H9 (cell line): ENCODE data around the gene TEAD1. TPM values are rescaled to one million over a fixed set of nuclear protein-coding genes. Genes with fewer than 3 reads are reported as not detected.

Experiments
- DNase-seq: peaks from one replicate; pipeline ENCODE4 v3.0.0-alpha.2; 2017
- H2AFZ ChIP-seq: one replicate; pipeline ENCODE4 v1.6.1; 2013; ENCODE audit warnings: mild to moderate bottlenecking, low read length, control low read depth, moderate library complexity
- H2AK5ac ChIP-seq: 2 replicates; pipeline ENCODE4 v1.6.1; 2013; ENCODE audit warnings: low read length, control low read depth, mixed read lengths; ENCODE audit not compliant: insufficient read length
- H2BK120ac ChIP-seq: one replicate; pipeline ENCODE4 v1.6.1; 2013; ENCODE audit warnings: low read depth, mild to moderate bottlenecking, low read length, control low read depth, inconsistent platforms; ENCODE audit not compliant: poor library complexity, severe bottlenecking
- H2BK12ac ChIP-seq: 2 replicates; pipeline ENCODE4 v1.6.1; 2013; ENCODE audit warnings: low read length, control low read depth, mixed read lengths, low read depth; ENCODE audit not compliant: insufficient read length
- H2BK15ac ChIP-seq: 2 replicates; pipeline ENCODE4 v1.6.1; 2013; ENCODE audit warnings: low read depth, low read length, control low read depth
- H2BK20ac ChIP-seq: one replicate; pipeline ENCODE4 v1.6.1; 2013; ENCODE audit warnings: low read depth, mild to moderate bottlenecking, low read length, control low read depth, inconsistent platforms; ENCODE audit not compliant: poor library complexity, severe bottlenecking
- H2BK5ac ChIP-seq: 2 replicates; pipeline ENCODE4 v1.6.1; 2013; ENCODE audit warnings: low read length, control low read depth, mixed read lengths; ENCODE audit not compliant: insufficient read length
- H3K14ac ChIP-seq: 2 replicates; pipeline ENCODE4 v1.6.1; 2013; ENCODE audit warnings: low read length, control low read depth; ENCODE audit not compliant: insufficient read depth
- H3K18ac ChIP-seq: 2 replicates; pipeline ENCODE4 v1.6.1; 2013; ENCODE audit warnings: low read depth, mild to moderate bottlenecking, mixed read lengths, low read length, control low read depth; ENCODE audit not compliant: insufficient read length
- H3K23ac ChIP-seq: 2 replicates; pipeline ENCODE4 v1.6.1; 2013; ENCODE audit warnings: low read length, control low read depth, mixed read lengths, low read depth; ENCODE audit not compliant: insufficient read length
- H3K23me2 ChIP-seq: 2 replicates; pipeline ENCODE4 v1.6.1; 2013; ENCODE audit warnings: low read depth, mild to moderate bottlenecking, mixed read lengths, low read length, control low read depth; ENCODE audit not compliant: insufficient read length, poor library complexity, severe bottlenecking
- H3K27ac ChIP-seq: 2 replicates; pipeline ENCODE4 v1.5.1; 2013; ENCODE audit warnings: low read length, control low read depth, mixed read lengths, low read depth; ENCODE audit not compliant: insufficient read length
- H3K27me3 ChIP-seq: 2 replicates; pipeline ENCODE4 v1.6.1; 2013; ENCODE audit warnings: low read length, control low read depth, inconsistent platforms; ENCODE audit not compliant: insufficient read depth
- H3K4ac ChIP-seq: 2 replicates; pipeline ENCODE4 v1.6.1; 2013; ENCODE audit warnings: low read depth, mild to moderate bottlenecking, control low read depth, inconsistent platforms, low read length, moderate library complexity
- H3K4me1 ChIP-seq: 2 replicates; pipeline ENCODE4 v1.6.1; 2013; ENCODE audit warnings: low read length, control low read depth, inconsistent platforms; ENCODE audit not compliant: insufficient read depth
- H3K4me2 ChIP-seq: 2 replicates; pipeline ENCODE4 v1.6.1; 2013; ENCODE audit warnings: low read length, control low read depth, mixed read lengths; ENCODE audit not compliant: insufficient read length, insufficient read depth
- H3K56ac ChIP-seq: 2 replicates; pipeline ENCODE4 v1.6.1; 2013; ENCODE audit warnings: low read depth, mild to moderate bottlenecking, mixed read lengths, low read length, control low read depth; ENCODE audit not compliant: insufficient read length
- H3K79me1 ChIP-seq: 2 replicates; pipeline ENCODE4 v1.6.1; 2013; ENCODE audit warnings: low read depth, mild to moderate bottlenecking, moderate library complexity, low read length, control low read depth, inconsistent platforms; ENCODE audit not compliant: insufficient read depth, poor library complexity, severe bottlenecking
- H3K79me2 ChIP-seq: 2 replicates; pipeline ENCODE4 v1.6.1; 2013; ENCODE audit warnings: low read length, control low read depth, inconsistent platforms; ENCODE audit not compliant: insufficient read depth
- H3K9ac ChIP-seq: 2 replicates; pipeline ENCODE4 v1.6.1; 2013; ENCODE audit warnings: low read length, control low read depth, mixed read lengths; ENCODE audit not compliant: insufficient read length; ENCODE audit errors: extremely low read depth
- H3K9me3 ChIP-seq: one replicate; pipeline ENCODE4 v1.6.1; 2013; ENCODE audit warnings: low read depth, low read length, inconsistent platforms; ENCODE audit not compliant: control insufficient read depth
- H3T11ph ChIP-seq: one replicate; pipeline ENCODE4 v1.6.1; 2013; ENCODE audit warnings: mild to moderate bottlenecking, low read length, control low read depth, inconsistent platforms
- H4K20me1 ChIP-seq: one replicate; pipeline ENCODE4 v1.6.1; 2013; ENCODE audit not compliant: control insufficient read depth, insufficient read length, insufficient read depth
- H4K5ac ChIP-seq: 2 replicates; pipeline ENCODE4 v1.6.1; 2013; ENCODE audit warnings: low read depth, mild to moderate bottlenecking, mixed read lengths, low read length, control low read depth; ENCODE audit not compliant: insufficient read length
- H4K8ac ChIP-seq: replicated peaks from 2 replicates; pipeline ENCODE4 v1.6.1; 2013; ENCODE audit warnings: low read length, control low read depth, mixed read lengths, low read depth; ENCODE audit not compliant: insufficient read length
- H4K91ac ChIP-seq: 2 replicates; pipeline ENCODE4 v1.6.1; 2013; ENCODE audit warnings: low read depth, mild to moderate bottlenecking, moderate library complexity, mixed read lengths, low read length, control low read depth; ENCODE audit not compliant: insufficient read length
- H3K27ac Mint-ChIP-seq, 3 experiments: 2 replicates in 2 of 3; 3 replicates in 1 of 3; pipeline ENCODE4 v1.8.0; 2020 to 2021; ENCODE audit warnings: mixed read lengths in 3 of 3, mild to moderate bottlenecking in 1 of 3, moderate library complexity in 1 of 3
- H3K27me3 Mint-ChIP-seq: 2 replicates; pipeline ENCODE4 v1.8.0; 2021; ENCODE audit warnings: low read depth, mild to moderate bottlenecking, moderate library complexity, mixed read lengths
- H3K36me3 Mint-ChIP-seq, 3 experiments: 2 replicates in 2 of 3; 3 replicates in 1 of 3; pipeline ENCODE4 v1.8.0; 2020 to 2021; ENCODE audit warnings: low read depth in 3 of 3, mixed read lengths in 3 of 3; ENCODE audit not compliant: insufficient read depth in 1 of 3
- H3K4me1 Mint-ChIP-seq, 2 experiments: 2 replicates each; pipeline ENCODE4 v1.8.0; 2020; ENCODE audit warnings: mixed read lengths in 2 of 2
- H3K4me3 Mint-ChIP-seq, 2 experiments: 2 replicates in 1 of 2; 3 replicates in 1 of 2; pipeline ENCODE4 v1.8.0; 2020 to 2021; ENCODE audit warnings: mild to moderate bottlenecking in 2 of 2, mixed read lengths in 2 of 2, moderate library complexity in 1 of 2
- H3K9me3 Mint-ChIP-seq, 2 experiments: 2 replicates in 1 of 2; 3 replicates in 1 of 2; pipeline ENCODE4 v1.8.0; 2020; ENCODE audit warnings: mild to moderate bottlenecking in 2 of 2, mixed read lengths in 2 of 2, moderate library complexity in 1 of 2
- WGBS: extraction: QIAGEN DNeasy Blood & Tissue Kit; methylation state at CpG from one replicate; pipeline ENCODE4 v1.1.7; 2013; ENCODE audit warnings: missing lambda C conversion rate, low lambda C conversion rate, mixed read lengths; ENCODE audit not compliant: insufficient read length; ENCODE audit errors: extremely low coverage; 5-methylcytosine and 5-hydroxymethylcytosine counted together
- total RNA-seq: library from RNA; stranded (reverse); gene quantifications from 2 replicates; pipeline ENCODE4 v1.2.1, GENCODE V29; 2021
- TF ChIP-seq, protein P1 (sequence below): fragments of 200-600 bp; sonication (generic); conservative IDR thresholded peaks from 3 replicates; pipeline ENCODE4 v1.8.0; 2021; ENCODE audit warnings: antibody characterized with exemption, mild to moderate bottlenecking

Gene TEAD1
- total RNA-seq, 1 experiment from 2014 or later, result 75.1 TPM

DNA sequence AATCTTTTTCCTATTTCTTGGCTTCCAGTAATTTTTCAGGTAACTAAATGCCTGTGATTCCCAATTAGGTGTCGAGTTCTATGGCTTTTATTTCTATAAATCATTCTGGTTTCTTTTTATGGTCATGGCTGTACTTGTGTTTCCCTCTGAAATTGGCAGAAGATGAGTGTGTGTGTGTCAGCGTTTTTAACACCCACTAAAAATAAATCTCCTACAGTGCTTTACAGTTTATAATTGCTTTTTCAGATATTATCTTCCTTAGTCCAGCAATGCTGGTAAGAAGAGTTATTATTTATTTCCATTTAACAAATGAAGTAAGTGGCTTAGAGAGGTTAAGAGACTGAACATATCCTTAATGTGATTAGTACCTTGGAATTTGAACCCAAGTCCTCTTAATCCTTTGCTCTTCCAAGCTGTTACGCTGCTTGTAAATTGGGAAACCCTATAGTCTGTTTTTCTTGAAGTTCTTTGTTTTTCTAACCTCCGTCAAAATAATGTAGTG, 125.2 kb downstream of the TEAD1 start:
- H3K27ac Mint-ChIP-seq, result peak overlapping the region in 1 of 3 experiments; percentile 76; a peak in 3 of 7 replicates
- H3K36me3 Mint-ChIP-seq, result peaks cover 5 to 17% (median 7%) of the 10 kb centered on the region in 3 experiments; a peak in 6 of 7 replicates
- Histone ChIP-seq H3K27ac (no peak overlapping the region), H3K4ac (no peak overlapping the region), H4K5ac (no peak overlapping the region), H4K91ac (no peak overlapping the region), H3K23ac (no peak overlapping the region), H3K9me3 (no peaks in the 10 kb centered on the region), H2AK5ac (no peak overlapping the region), H2BK12ac (no peak overlapping the region), H3K79me2 (peaks cover 4% of the 10 kb centered on the region; the same call in 1 of the 2 replicates), H2BK5ac (no peak overlapping the region), H2AFZ (no peak overlapping the region), H3K56ac (no peak overlapping the region), H3K14ac (no peak overlapping the region), H3K27me3 (no peaks in the 10 kb centered on the region), H3T11ph (no peak overlapping the region), H4K20me1 (no peaks in the 10 kb centered on the region), H3K4me1 (peaks cover 31% of the 10 kb centered on the region), H4K8ac (no peak overlapping the region), H2BK120ac (no peak overlapping the region), H3K9ac (no peak overlapping the region), H3K4me2 (no peak overlapping the region), H3K18ac (no peak overlapping the region), H3K79me1 (peaks cover under 1% of the 10 kb centered on the region), H2BK15ac (no peak overlapping the region), H3K23me2 (no peaks in the 10 kb centered on the region), H2BK20ac (no peak overlapping the region)
- no CpG with 5 or more reads among the region's 4 CpGs for WGBS
- peaks cover 61 to 64% of the 10 kb centered on the region in 2 experiments for H3K4me1 Mint-ChIP-seq
- TF ChIP-seq, protein P1, sequence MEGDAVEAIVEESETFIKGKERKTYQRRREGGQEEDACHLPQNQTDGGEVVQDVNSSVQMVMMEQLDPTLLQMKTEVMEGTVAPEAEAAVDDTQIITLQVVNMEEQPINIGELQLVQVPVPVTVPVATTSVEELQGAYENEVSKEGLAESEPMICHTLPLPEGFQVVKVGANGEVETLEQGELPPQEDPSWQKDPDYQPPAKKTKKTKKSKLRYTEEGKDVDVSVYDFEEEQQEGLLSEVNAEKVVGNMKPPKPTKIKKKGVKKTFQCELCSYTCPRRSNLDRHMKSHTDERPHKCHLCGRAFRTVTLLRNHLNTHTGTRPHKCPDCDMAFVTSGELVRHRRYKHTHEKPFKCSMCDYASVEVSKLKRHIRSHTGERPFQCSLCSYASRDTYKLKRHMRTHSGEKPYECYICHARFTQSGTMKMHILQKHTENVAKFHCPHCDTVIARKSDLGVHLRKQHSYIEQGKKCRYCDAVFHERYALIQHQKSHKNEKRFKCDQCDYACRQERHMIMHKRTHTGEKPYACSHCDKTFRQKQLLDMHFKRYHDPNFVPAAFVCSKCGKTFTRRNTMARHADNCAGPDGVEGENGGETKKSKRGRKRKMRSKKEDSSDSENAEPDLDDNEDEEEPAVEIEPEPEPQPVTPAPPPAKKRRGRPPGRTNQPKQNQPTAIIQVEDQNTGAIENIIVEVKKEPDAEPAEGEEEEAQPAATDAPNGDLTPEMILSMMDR, result no peak
- no peaks in the 10 kb centered on the region for H3K9me3 Mint-ChIP-seq
- no peak overlapping the region for H3K4me3 Mint-ChIP-seq
- DNase-seq, result no peak
- H3K27me3 Mint-ChIP-seq, result no peaks in the 10 kb centered on the region
